Right ventricle myocardium superior (tissue), 1 donor: ENCODE data around the gene SLC26A1. TPM values are rescaled to one million over a fixed set of nuclear protein-coding genes. Genes with fewer than 3 reads are reported as not detected.

ENCODE experiments used
- ATAC-seq: fragments of 200-7000 bp; cut with Tn5 transposase; one replicate; pipeline ENCODE4 v1.9.1; 2020; ENCODE audit warnings: mild to moderate bottlenecking; ENCODE audit not compliant: poor library complexity
- DNase-seq: peaks from one replicate; pipeline ENCODE4 v3.0.0-alpha.2; 2020
- intact Hi-C: fragments of 100-400 bp; cut with DNase I; formaldehyde crosslinking; loops from one replicate; pipeline ENCODE4 v1.11.2; 2022
- total RNA-seq: library from RNA; stranded (reverse); fragmentation: NEBNext Ultra II Directional; extraction: Animal tissue kit (Norgen Biotek cat#: 25700); gene quantifications from one replicate; pipeline ENCODE4 v1.2.1, GENCODE V29; 2021
- donor health status: DM: no; HTN: yes; CAD: no; lungs with severe emphysema.

The SLC26A1 gene
- total RNA-seq, 1 donor from 2014 or later: 0.19 TPM

DNA sequence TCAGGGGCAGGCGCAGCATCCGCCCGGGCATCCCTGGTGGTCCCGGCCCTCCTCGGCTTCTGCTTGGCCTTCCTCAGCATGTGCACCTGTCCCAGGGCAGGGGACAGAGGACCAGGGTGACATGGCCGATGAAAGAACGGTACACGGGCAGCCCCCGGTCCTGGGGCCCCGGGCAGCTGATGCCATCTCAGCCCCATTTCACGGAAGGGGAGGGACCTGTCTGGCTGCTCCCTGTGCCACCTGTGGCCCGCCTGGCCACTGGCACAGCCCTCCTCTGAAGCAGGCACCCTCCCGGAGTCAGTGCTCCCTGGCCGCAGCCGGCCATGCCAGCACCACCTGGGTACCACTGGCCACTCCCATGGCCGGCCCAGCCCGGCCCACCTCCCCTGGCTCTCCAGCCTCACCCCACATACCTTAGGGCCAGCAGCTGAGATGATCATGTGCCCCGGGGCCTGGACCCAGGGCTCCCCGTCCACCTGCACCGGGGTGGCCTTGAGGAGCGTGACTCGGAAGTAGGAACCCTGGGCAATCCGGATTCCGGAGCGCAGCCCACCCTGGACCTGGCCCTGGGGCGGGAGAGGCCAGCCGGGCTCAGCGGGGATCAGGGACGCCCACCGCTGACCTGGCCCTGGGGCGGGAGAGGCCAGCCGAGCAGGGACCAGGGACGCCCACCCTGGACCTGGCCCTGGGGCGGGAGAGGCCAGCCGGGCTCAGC lies 32.4 kb downstream of the SLC26A1 start:
- intact Hi-C loops: no loop called here
- ATAC-seq: peak; percentile 5
- peak; percentile 30 for DNase-seq

DNA sequence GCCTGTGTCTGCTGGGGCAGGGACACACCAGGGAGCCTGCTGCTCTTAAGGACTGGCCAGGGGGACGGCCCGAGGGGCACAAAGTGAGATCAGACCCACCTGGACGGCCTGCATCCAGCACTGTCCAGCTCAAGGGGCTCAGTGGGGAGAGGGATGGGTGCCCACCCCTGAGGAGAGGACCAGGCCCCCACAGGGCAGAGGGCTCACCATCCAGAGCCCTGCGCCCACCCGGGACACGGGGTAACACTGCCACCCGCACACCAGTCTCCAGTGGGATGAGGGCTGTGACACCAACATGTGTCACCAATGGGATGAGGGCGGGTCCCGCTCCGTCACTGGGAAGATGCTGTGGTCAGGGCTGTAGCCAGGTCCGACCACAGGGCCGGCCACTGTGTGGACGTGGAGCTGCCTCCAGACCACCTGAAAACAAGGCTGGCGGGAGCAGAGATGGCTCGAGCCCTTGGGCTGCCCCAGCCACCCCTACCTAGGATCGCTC lies 33.0 kb downstream of the SLC26A1 start:
- no peak for ATAC-seq
- intact Hi-C loops: no loop called here
- peak; percentile 34 for DNase-seq

DNA sequence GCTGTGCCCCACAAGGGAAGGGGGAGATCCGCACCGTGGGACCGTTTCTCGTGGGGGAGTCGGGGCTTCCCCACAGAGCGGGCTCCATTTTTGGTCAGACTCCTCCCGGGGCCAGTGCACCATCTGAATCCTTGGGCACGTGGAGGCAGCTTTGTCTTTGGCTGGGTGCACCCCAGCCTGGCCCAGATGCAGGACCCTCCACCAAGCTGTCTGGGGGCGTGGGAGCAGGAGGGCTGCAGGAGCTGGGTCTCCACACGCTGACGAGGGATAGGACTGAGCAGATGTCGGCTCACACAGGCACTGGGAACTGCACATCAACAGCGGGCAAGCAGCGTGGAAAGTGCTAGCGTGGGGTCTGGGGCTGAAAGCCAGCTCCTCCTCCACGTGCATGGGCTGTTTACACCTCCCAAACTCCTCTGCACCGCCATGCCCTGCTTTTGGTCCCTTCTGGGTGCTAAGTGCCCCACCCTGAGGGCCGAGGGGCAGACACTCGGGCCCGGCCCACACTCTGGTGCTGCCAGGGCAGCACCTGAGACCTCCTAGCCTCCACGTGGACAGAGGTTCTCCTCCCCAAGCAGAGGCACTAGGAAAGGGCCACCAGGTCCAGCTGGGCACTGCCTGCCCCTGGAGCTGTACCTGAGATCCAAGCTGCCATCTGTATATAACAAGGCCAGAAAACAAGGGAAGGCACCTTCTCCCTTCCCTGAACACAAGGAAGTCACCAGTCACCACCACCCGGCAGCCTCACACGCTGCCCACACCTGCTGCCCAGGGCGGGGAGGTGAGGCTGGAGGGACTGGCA lies 33.7 kb downstream of the SLC26A1 start:
- no peak for ATAC-seq
- intact Hi-C loops: no loop called here
- DNase-seq: peak; percentile 29

GRCh38 chr4:958696-959337 lies 34.4 kb downstream of the SLC26A1 start:
- intact Hi-C loops: no loop called here
- ATAC-seq (no peak), DNase-seq (peak; percentile 6)

DNA sequence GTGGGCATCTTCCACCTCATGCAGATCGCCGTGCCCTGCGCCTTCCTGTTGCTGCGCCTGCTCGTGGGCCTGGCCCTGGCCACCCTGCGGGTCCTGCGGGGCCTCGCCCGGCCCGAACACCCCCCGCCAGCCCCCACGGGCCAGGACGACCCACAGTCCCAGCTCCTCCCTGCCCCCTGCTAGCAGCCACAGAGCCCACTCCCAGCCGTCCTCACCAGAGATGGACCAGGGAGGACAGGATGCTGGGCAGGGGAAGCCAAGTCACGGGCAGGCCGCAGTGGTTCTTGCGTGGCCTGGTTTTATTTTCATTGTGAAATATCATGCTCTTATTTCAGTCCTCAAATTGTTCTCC lies 34.9 kb downstream of the SLC26A1 start:
- intact Hi-C loops: no loop called here
- DNase-seq: peak; percentile 38

DNA sequence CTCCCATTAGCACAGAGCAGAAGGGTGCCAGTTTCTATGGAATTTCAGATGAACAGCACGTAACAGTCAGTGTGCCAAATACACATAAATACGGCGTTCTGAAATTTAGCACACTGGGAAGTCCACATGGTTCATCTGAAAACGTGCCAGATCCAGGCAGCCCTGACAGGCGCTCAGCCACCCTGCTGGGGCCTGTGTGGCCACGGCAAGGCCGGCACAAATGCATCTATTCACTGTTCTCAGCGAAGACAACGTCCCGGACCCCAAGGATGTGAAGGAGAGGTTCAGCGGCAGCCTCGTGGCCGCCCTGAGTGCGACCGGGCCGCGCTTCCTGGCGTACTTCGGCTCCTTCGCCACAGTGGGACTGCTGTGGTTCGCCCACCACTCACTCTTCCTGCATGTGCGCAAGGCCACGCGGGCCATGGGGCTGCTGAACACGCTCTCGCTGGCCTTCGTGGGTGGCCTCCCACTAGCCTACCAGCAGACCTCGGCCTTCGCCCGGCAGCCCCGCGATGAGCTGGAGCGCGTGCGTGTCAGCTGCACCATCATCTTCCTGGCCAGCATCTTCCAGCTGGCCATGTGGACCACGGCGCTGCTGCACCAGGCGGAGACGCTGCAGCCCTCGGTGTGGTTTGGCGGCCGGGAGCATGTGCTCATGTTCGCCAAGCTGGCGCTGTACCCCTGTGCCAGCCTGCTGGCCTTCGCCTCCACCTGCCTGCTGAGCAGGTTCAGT lies 35.5 kb downstream of the SLC26A1 start:
- ATAC-seq (no peak), DNase-seq (peak; percentile 34)
- intact Hi-C loops: no loop called here

More for the DNA sequence above, 34.9 kb downstream of the SLC26A1 start:
- ATAC-seq: no peak

- DNase-seq (peak; percentile 17), ATAC-seq (no peak)
- intact Hi-C loops: no loop called here
These were observed 36.0 kb downstream of the SLC26A1 start for GRCh38 chr4:957231-957580.

- intact Hi-C loops: no loop called here
- DNase-seq (peak; percentile 10), ATAC-seq (no peak)
These were observed 36.5 kb downstream of the SLC26A1 start for GRCh38 chr4:956531-957230.

- intact Hi-C loops: no loop called here
- peak; percentile 32 for DNase-seq
These were observed 37.2 kb downstream of the SLC26A1 start for GRCh38 chr4:955931-956381.

GRCh38 chr4:955161-955921 lies 37.9 kb downstream of the SLC26A1 start:
- ATAC-seq: no peak
- intact Hi-C loops: no loop called here
- DNase-seq: peak; percentile 36

More at GRCh38 chr4:955931-956381, 37.2 kb downstream of the SLC26A1 start:
- ATAC-seq: no peak

DNA sequence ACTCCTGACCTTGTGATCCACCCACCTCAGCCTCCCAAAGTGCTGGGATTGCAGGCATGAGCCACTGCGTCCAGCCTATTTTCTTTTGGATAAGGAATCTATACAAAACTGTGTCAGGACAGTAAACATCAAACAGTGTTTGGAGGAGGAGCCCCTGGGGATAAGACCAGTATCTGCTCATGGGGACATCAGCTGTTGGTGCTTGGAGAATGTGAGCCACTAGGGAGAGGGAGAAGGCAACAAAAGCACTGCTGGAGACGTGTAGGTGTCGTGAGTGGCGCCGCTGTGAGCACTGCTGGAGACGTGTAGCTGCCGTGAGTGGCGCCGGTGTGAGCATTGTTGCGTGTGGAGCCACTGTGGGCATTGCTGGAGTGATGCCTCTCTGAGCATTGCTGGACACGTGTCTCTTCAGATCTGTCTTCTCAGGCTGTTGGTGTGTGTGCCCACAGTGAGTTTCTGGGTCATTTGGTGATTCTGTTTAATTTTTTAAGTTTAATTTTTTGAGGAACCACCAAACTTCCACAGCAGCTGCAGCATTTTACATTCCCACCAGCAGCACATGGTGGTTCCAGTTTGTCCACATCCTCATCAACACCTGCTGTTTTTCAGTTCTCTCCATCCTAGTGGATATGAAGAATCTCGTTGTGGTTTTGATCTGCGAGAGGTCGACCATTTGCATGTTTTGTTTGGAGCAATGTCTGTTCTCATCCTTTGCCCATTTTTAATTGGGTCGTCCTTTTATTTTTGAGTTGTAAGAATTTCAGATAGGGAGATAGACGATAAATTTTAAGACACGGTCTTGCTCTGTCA lies 38.8 kb downstream of the SLC26A1 start:
- intact Hi-C loops: no loop called here
- no peak for ATAC-seq
- peak; percentile 37 for DNase-seq

DNA sequence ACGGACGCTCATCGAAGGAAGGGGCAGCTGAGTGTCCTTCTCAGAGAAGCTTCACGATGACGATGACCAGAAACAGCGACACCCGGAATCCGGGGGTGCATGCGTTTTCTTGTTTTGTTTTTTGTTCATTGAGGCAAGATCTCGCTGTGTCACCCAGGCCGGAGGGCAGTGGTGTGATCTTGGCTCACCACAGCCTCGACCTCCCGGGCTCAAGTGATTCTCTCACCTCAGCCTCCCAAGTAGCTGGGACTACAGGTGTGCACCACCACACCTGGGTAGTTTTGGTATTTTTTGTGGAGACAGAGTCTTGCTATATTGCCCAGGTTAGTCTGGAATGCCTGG lies 39.7 kb downstream of the SLC26A1 start:
- intact Hi-C loops: no loop called here
- DNase-seq (peak; percentile 0), ATAC-seq (no peak)

- DNase-seq (peak; percentile 33), ATAC-seq (no peak)
- intact Hi-C loops: no loop called here
These were observed 40.2 kb downstream of the SLC26A1 start for GRCh38 chr4:952881-953573.

DNA sequence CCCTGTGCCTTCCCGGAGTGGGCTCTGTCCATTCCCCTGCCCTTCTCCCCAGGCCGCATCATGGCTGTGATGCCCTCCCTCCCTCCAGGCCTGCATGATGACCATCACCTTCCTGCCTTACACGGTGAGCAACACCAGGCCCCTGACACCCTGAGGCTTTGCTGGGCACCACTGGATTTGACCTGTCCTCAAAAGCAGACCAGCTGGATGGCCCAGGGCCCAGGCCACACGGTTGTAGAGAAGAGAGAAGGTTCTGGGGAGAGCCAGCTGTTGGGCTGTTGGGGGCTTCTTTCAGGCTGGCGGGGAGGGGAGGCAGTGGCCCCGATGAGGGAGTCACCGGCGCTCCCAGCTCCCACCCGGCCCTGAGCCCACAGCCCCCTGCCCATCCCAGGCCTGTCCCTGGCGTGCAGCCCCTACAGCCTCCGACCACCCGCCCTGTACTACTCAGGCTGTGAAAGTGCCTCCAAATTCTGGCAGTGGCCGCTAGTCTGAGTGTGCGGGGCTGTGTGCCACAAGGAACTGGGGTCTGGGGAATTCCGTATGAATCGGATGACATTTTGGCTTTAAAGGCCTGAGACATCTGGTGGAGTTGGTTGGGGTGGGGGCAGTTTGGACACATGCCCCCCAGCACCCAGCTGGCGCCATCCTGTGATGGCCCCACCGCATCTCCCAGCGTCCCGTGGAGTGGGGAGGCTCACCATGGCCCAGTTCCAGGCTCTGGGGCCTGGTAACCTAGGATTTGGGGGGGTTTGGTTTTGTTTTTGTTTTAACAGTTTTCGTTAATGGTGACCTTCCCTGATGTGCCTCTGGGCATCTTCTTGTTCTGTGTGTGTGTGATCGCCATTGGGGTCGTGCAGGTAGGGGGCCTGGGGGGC lies 41.4 kb downstream of the SLC26A1 start:
- peak; percentile 22 for DNase-seq
- intact Hi-C loops: no loop called here
- no peak for ATAC-seq

DNA sequence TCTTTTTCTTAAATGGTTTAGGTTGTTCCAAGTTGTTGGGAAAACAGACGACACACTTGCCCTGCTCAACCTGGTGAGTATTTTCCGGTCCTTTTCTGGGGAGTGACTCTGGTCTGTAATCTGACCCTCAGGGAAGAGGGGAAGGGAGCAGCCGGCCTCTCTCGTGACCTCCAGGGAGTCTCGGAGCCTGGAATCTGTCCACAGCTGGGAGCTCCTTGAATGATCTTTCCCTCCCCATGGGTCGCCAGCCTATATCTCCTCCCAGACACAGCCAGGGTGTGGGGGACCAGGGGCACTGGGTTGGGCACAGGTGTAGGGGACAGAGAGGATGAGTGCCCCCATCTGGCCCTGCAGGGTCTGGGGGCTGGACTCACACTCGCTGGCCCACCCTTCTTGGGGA lies 42.0 kb downstream of the SLC26A1 start:
- DNase-seq: no peak
- no peak for ATAC-seq
- intact Hi-C loops: no loop called here
